ENCODE measurements around the gene HOATZ.

HOATZ gene

DNA sequence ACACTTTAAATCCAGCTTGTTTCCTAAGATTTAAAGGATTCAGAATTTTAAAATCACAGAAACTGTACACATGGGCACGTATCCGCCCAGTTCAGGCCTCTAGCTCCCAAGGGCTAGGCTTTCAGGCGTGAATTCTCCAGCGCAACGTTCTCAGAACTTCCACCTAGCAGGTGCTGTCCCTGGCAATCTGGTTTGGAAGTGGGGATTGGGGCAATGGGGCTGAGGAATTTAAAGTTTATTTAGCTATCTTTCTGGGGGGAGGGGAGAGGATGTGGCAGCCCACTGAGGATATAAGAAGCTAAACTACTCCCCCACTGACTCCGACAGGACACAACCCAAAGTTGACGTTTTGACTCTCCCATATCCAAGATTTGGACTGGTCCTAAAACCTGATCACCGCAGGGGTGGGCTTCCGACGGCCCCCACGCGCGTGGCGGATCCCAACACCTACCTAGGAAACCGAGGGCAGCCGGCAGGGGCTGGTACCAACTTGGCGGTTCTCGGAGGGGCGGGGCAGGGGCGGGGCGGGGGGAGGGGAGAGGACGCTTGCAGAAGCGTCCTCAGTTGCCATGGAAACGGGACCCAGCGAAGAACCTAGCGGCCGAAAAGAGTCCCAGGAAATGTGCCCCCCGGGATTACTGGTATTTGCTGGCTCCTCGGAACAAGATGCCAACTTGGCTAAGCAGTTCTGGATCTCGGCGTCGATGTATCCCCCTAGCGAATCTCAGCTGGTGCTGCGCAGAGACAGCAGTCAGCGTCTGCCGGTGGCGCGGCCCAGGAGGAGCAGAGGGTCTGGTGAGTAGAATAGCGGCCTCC, at the start of gene HOATZ:
HOATZ (plus strand) TSS at position 563 of the 816 bp plus-strand sequence; CDS start at position 570, 7 bp downstream.
- DNase-seq: no peak

DNA sequence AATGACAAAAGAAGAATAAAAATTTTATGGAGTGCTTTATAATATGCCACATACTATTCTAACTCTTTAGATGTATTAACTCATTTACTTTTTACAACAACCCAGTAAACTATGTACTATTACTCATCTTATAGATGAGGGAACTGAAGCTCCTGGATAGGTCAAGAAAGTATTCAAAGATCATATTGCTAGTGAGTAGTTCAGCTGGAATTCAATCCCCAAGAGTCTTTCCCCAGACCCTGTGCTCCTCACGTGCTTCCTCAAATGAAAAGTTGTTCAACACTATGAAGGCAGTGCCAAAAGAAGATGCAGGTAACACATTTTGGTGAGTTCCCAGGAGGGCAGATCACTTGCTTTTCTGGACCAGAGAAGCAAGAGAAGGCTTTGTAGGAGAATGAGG, 49.2 kb upstream of the HOATZ start:
- no peak for DNase-seq

DNA sequence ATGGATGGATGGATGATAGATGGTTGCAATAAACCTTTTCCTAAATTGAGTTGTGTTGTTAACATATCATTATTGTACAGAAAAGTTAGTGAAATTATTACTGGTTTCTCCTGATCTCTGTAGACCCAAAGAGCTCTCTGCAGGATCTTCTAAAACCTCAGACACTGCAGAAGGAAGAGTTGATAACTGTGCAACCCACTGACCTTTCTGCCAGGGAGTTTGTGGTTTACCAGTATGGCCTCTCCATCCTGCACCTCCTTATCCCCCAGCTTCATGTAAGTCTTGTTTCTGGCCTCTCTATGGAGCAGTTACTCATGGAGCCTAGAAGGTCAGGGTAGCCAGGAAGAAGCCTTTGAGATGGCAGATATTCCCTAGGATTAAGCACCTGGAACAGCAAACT, 48.0 kb upstream of the HOATZ start:
- DNase-seq: no peak

DNA sequence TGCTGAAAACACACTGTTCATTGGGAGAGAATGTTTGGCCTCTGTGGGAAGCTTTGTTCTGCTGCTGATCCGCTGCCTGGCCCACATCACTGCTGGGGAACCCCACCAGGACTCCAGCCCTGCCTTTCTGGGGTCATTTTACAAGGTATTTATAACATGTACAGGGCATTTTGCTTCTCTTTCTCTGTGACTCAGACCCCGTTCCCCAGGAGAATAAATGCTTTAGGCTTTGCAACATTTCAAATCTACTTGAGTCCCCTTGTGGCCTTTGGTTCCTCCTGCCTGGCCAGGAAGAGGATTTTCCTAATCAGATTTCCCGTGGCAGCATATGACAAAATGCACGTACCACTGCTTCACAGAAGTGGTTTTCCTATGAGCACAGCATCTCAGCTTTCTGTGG, 45.4 kb upstream of the HOATZ start:
- DNase-seq: no peak

DNA sequence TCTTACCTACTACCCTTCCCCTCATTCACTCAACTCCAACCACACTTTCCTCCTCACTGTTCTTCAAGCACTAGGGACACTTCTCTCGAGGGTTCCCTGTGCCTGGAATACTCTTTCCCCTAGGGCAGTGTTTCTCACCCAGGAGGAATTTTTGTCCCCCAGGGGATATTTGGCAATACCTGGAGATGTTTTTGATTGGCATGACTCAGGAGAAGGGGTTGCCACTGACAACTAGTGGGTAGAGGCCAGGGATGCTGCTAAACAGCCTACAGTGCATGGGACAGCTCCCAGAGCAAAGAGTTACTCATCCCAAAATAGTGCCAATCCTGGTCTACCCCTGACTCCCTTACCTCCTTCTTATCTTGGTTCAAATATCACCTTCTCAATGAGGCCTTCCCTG, 42.4 kb upstream of the HOATZ start:
- no peak for DNase-seq

DNA sequence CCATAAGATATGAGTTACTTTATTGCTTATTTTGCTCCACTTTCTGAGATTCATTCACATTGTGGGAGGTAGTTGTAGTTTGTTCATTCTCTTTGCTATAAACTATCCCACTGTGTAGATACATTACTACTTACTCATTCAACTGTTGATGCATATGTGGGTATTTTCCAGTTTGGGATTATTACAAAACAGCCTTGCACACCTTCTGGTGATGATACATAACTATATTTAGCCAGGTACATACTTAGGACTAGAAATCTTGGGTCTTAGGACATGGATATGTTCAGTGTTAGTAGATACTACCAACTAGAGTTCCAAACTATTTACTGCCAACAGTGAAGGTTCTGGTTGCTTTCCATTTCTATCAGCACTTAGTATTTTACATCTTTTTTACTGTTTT, 40.1 kb upstream of the HOATZ start:
- no peak for DNase-seq

DNA sequence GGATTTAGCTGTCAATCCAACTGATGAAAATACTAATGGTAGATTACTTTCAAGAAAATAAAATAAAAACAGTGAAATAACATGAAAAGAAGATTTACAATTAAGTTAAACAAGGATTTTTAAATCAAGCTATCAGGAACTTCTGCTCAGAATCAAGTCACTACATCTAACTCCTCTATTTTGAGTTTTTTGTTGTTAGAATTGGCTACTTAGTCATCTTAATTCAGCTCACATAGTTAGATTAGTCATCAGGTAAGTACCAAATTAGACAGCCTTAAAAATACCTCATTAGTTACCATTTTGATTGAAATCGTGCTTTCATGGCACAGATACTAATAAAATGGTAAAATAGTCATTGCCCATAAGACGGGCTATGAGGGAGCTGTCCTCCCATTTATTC, 38.2 kb upstream of the HOATZ start:
- no peak for DNase-seq

DNA sequence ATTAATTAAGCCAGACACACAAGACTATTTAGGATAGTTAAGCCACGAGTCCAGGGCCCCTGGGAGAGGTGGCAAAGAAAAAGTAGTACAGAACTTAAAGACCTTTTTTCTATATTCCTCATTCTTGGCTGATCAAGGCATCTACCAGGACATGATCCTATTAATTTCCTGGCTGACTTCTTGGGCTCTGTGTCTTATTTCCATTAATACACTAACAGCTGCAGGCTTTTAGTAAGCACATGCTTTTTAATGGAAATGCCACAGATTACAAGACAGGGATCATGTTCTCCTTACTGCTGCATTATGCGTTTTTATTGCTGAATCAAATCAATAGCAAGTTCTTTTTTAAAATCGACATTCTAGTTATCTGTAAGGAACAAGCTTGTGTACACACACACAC, 37.6 kb upstream of the HOATZ start:
- no peak for DNase-seq

DNA sequence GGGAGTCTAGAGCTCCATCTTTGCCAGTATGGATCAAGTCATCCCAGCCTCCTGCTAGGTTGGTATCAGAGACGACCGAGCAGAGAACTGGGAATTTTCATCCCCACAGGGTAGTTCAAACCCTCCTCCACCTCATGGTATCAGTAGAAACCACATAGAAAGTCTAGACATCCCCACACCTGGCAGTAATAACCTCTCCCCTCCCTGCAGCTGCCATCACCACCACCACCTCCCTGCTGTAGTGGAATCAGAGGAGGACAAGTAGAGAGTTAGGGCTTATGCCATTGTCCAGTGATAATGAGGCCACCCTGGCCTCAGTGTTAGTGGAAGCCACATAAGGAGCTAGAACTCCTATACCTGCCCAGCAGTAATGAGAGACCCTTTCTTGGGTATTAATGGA, 36.7 kb upstream of the HOATZ start:
- no peak for DNase-seq

DNA sequence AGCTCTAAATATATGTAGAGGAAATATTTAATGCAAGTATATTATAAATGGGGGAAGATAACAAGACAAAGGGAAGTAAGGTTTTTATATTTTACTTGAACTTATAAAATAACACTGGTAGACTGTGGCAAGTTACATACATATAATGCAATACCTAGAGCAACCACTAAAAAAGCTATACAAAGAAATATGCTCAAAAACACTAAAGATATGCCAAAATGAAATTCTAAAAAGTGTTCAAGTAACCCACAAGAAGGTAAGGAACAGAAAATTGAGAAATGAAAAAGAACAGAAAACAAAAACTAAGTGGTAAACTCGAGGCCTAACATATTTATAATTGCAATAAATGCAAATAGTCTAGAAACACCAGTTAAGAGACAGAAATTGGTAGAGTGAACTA, 34.9 kb upstream of the HOATZ start:
- DNase-seq: no peak

DNA sequence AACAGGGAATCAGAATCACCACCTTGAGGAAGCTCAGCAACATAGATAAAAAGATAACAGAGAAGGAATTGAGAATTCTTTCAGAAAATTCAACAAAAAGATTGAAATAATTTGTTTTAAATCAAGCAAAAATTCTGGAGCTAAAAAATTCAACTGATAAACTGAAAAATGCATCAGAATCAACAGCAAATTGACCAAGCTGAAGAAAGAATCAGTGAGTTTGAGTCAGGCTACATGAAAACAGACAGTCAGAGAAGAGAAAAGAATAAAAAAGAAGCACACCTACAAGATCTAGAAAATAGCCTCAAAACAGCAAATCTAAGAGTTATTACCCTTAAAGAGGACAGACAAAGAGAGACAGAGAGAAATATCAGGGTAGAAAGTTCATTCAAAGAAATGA, 31.1 kb upstream of the HOATZ start:
- no peak for DNase-seq

DNA sequence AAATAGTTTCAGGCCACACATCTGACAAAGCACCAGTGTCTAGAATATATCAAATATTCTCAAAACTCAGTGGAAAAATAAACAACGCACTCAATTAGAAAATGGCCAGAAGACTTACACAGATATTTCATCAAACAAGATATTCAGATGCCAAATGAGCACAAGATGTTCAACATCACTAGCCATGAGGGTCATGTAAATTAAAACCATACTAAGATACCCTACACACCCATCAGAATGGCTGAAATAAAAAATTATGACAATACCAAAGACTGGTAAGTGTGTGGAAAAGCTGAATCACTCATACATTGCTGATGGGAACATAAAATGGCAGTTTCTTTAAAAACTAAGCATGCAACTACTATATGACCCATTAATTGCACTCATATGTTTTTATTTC, 24.1 kb upstream of the HOATZ start:
- no peak for DNase-seq

DNA sequence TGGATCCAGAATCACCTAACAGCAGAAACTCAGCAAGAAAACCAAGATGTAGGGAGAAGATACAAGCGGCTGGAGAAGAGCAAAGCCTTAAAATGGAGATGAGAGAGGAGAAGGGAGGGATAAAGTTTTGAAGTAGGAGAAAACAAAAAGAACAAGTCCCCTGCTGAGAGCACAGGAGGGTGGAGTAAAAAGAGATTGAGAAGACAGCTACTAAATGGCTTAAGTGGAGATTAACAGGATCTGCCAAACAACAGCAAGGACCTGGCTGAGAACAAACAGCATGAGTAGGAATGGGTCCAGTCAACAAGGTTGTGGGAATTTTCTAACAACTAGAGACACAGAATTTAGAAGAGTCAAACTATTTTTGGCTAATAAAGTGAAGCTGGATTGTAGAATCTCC, 20.5 kb upstream of the HOATZ start:
- DNase-seq: no peak

DNA sequence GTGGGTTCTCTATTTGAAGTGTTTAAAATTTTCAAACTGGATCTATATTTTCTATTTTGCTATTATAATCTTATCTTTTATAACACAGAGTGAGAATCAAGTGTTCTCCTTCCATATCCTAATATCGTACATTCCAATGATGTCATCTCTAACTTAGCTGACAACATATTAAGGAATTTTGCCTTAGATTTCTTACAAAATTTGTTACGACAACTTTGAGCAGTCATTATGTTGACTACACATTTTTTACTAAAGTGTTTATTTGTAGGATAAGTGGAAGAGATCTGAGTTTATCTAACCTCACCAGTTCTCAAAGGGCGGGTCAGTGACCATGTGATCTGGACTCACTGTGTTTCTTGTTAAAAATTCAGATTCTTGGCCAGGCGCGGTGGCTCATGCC, 15.1 kb upstream of the HOATZ start:
- DNase-seq: no peak

DNA sequence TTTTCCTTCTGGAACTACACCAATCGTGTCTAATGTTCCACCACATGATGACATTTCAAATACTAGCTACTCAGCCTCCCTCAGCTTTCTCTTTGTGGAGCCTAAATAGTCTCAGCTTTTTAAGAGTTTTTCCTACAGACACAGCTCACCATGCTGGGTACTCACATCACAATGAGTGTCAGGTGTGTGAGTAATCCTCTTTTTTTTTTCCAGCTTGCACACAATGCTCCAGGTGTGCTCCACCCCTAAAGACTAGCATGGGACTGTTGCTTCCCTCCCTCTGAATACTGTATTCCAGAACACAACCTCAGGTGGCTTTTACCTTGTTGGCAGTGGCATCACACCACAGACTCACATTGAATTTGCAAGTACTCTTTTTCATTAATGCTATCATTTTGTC, 14.1 kb upstream of the HOATZ start:
- no peak for DNase-seq

DNA sequence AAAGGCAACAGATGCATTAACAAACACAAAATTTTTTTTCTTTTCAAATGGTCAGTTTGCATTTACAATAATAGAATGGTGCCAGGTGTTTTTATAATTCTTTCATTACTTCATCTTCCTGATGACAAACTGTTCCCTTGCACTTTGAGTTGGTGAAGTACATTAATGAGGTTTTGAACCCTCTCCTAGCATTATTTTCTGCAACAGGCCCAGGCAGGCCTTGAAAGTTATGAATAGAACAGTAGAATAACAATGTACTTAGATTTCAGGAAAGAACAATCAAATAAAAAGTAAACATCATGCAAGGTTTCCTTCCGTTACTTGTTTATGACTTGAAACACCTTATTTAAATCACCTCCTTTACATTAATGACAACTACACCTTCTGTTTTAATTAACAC, 12.0 kb upstream of the HOATZ start:
- DNase-seq: no peak

DNA sequence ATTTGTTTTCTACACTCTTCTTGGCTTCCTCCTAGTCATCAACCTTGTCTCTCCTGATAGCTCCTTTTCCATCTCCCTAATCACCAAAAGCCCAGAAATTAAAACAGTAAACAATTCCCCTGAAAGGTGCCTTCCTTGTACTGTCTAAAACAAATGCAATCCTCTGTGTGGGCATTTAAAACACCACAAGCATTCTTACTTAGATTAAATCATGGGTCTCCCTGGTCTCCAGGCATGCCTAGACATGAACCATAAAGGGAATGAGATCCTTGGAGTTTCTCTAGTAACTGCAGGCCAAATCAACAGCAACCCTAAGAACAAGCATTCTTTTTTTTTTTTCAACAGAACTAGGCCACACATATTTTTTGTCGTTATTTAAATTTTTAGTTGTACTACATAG, 4.3 kb upstream of the HOATZ start:
- DNase-seq: no peak

DNA sequence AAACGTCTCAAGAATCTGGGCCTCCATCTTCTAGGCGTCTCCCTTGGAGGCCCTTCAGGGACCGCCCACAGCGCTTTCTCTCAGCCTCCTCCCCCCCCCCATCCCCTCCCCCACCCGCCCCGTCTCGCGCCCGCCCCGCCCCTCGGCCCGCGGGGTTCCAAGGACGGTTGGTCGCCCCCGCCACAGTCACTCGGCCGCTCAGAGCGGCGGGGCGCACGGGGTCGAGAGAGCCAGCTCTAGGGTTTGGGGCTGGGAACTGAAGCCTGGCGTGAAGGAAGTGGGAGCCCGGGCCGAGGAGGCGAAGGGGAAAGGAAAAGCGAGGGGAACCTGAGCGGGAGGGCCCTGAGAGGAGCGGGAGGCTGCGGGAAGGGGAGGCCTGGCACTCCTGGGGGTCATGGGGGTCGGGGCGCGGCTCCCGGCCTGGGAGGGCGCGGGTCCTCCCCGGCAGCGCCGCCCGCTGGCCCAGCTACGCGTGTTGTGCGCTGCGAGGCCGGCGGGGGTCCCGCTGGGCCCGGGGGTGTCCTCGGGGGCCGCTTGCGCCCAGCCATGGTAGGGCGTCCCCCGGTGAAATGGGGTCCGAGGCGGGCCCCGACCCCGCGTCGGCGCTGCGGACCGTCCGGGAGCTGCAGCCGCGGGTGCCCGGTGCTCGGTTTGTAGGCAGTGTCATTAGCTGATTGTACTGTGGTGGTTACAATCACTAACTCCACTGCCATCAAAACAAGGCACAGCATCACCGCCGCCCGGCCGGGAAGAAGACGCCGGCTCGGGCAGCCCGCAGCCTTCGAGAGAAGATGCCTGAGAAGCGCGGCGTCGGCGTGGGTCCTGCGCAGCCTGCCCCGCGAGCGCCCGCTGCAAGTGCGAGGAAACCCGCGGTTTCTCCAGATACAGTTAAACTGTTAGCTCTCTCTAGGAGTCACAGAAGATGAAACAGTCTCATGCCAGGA, 2.0 kb upstream of the HOATZ start, which contains the start of gene BTG4:
BTG4 (minus strand) TSS at position 91 of the 944 bp plus-strand sequence. CDS start 13,610 bp downstream, outside the sequence.
- peak; percentile 17 for DNase-seq

DNA sequence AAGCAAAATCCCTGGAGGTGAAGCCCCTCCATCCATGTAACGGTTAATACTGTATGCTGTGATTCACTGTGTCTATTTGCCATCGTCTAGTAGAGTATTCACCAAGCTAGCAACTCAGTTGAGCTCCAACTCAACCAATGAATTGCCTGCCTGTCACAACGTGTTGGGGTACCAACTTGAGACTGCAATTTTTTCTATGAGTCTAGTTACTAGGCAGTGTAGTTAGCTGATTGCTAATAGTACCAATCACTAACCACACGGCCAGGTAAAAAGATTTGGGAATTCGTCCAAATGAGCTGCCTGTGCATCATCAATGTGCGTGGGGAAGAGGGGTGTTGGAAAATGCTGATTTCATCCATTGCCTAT, 1.4 kb upstream of the HOATZ start:
- no peak for DNase-seq

DNA sequence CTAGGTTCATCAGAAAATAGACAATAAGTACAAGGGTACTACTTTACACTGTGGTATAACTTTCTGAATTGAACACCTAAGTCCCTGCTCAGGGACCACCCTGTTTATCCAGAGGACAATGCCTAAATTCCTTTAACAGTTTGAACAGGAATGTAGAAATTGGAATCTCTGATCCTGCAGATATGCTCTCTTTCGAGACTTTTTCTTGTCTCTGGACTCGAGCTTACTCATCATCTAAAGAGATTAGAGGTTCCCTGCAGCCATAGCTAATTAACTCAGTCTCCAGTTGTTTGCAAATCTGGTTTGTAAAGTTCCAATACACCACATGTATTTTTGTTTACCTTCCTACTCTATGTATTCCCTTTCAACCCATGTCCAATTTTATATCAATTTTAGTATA, 1.0 kb downstream of the HOATZ start:
- no peak for DNase-seq

DNA sequence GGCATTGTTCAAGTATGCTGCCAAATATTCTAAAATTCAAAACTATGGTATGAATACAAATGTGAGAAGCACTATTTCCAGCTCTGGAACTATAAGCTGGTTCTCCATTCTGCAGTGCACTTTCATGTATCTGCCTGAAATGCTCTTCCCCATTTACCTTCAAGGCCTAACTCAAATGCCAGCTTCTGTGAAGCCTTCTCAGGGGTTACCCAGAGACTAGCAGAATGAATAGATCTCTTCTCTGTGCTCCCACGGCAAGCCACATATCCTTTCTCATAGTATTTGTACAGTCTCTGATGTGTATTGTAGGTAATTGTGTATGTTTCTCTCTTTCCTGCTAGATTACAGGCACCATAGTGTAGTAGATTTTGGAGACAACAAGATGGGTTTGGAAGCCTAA, 4.1 kb downstream of the HOATZ start:
- no peak for DNase-seq

DNA sequence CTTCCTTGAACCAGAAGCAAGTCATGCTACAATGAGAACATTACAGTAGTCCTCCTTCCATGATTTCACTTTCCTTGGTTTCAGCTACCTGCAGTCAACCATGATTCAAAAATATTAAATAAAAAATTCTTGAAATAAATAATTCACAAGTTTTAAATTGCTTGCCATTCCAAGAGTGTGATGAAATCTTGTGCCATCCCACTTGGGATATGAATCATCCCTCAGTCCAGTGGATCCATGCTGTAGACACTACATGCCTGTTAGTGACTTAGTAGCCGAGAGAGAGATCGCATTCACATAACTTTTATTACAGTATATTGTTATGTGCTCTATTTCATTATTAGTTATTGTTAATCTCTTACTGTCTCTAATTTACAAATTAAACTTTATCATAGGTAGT, 6.0 kb downstream of the HOATZ start:
- no peak for DNase-seq

DNA sequence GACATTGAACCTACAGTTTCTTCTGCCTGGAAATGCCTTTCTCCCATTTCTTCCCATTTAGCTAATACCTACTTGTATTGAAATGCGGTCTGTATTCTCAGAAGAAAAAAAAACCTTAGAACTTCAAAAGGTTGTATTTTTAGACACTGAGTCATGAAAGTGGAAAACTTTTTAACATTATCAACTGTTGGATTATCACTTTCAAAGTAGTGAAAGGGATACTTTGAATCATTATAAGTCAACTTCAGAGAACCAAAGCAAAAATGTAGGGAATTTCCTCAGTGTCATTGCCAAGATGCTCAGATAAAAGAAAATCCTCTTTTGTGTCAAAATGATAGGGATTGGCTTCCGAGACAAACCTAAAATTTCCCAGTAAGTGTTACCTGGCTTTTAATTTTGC, 6.6 kb downstream of the HOATZ start:
- DNase-seq: no peak

DNA sequence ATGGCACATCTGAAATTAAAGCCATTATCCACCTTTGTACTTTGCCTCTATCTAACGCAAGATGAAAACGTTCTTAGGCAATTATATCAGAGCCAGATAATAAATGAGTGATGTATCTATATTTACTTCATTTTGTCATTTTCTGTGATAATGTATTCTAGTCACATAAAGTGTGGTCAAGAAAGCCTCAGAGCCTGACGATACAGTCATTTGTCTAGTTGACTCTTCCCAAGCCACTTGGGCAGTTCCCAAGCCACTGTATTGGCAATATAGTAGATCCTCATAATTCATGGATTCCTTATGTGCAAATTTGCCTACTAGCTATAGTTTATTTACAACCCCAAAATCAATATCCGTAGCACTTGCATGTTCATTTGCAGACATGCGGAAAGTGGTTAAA, 7.8 kb downstream of the HOATZ start:
- no peak for DNase-seq
